Ishikawa (cell line): ENCODE results near the gene MYMX.
A peak's percentile ranks its signal among the peaks of the same experiment; 100 is the strongest.

Experiments
- CEBPB ChIP-seq: IDR thresholded peaks from 2 replicates; pipeline ENCODE4 v1.6.1; 2012
- CREB1 ChIP-seq: IDR thresholded peaks from 2 replicates; pipeline ENCODE4 v1.6.1; 2012; ENCODE audit warnings: low read depth
- EGR1 ChIP-seq: IDR thresholded peaks from 2 replicates; pipeline ENCODE4 v1.6.1; 2012
- EP300 ChIP-seq: IDR thresholded peaks from 2 replicates; pipeline ENCODE4 v1.6.1; 2012; ENCODE audit warnings: borderline replicate concordance
- FOXM1 ChIP-seq: IDR thresholded peaks from 2 replicates; pipeline ENCODE4 v1.6.1; 2012; ENCODE audit warnings: low read depth, borderline replicate concordance
- MAX ChIP-seq: IDR thresholded peaks from 2 replicates; pipeline ENCODE4 v1.6.1; 2012
- NFIC ChIP-seq: IDR thresholded peaks from 2 replicates; pipeline ENCODE4 v1.6.1; 2012
- RAD21 ChIP-seq: IDR thresholded peaks from 2 replicates; pipeline ENCODE4 v1.6.1; 2012; ENCODE audit warnings: low read depth
- TAF1 ChIP-seq: IDR thresholded peaks from 2 replicates; pipeline ENCODE4 v1.6.1; 2012; ENCODE audit warnings: low read depth, mild to moderate bottlenecking
- TCF12 ChIP-seq: IDR thresholded peaks from 2 replicates; pipeline ENCODE4 v1.6.1; 2012; ENCODE audit warnings: low read depth
- TEAD4 ChIP-seq: IDR thresholded peaks from 2 replicates; pipeline ENCODE4 v1.6.1; 2012
- USF1 ChIP-seq: IDR thresholded peaks from 2 replicates; pipeline ENCODE4 v1.6.1; 2012
- YY1 ChIP-seq: IDR thresholded peaks from 2 replicates; pipeline ENCODE4 v1.6.1; 2012; ENCODE audit warnings: low read depth
- ZBTB7A ChIP-seq: IDR thresholded peaks from 2 replicates; pipeline ENCODE4 v1.6.1; 2012; ENCODE audit warnings: low read depth
- TF ChIP-seq, protein P1 (sequence below): IDR thresholded peaks from 2 replicates; pipeline ENCODE4 v1.6.1; 2012; ENCODE audit warnings: low read depth, mild to moderate bottlenecking

Gene MYMX

DNA sequence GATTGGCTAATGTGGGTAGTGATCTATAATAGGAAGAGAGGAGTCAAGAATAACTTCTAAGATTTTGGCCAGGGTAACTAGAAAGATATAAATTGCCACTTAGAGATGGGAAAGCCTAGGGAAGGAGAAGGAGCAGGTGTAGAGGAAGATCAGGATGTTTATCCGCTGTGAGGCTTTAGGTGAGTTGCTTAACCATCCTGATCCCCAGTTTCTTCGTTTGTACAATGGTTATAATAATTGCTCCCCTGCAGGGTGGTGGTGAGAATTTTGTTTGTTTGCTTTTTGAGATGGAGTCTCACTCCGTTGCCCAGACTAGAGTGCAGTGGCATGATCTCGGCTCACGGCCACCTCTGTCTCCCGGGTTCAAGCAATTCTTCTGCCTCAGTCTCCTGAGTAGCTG is 2.4 kb upstream of the MYMX start:
- no peak for TF ChIP-seq NFIC
- no peak for TF ChIP-seq TAF1

- TF ChIP-seq, protein P1, sequence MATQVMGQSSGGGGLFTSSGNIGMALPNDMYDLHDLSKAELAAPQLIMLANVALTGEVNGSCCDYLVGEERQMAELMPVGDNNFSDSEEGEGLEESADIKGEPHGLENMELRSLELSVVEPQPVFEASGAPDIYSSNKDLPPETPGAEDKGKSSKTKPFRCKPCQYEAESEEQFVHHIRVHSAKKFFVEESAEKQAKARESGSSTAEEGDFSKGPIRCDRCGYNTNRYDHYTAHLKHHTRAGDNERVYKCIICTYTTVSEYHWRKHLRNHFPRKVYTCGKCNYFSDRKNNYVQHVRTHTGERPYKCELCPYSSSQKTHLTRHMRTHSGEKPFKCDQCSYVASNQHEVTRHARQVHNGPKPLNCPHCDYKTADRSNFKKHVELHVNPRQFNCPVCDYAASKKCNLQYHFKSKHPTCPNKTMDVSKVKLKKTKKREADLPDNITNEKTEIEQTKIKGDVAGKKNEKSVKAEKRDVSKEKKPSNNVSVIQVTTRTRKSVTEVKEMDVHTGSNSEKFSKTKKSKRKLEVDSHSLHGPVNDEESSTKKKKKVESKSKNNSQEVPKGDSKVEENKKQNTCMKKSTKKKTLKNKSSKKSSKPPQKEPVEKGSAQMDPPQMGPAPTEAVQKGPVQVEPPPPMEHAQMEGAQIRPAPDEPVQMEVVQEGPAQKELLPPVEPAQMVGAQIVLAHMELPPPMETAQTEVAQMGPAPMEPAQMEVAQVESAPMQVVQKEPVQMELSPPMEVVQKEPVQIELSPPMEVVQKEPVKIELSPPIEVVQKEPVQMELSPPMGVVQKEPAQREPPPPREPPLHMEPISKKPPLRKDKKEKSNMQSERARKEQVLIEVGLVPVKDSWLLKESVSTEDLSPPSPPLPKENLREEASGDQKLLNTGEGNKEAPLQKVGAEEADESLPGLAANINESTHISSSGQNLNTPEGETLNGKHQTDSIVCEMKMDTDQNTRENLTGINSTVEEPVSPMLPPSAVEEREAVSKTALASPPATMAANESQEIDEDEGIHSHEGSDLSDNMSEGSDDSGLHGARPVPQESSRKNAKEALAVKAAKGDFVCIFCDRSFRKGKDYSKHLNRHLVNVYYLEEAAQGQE: no peak
- TF ChIP-seq MAX: peak; percentile 98
- TF ChIP-seq ZBTB7A: no peak
- no peak for TF ChIP-seq CREB1
- TF ChIP-seq EP300: peak; percentile 91
- peak; percentile 17; the same call in 1 of the 2 replicates for TF ChIP-seq EGR1
- 0 out of 2 replicates have a peak, but pooled peaks have one; percentile 30 for TF ChIP-seq TAF1
- TF ChIP-seq YY1: peak; percentile 48; the same call in 1 of the 2 replicates
- TF ChIP-seq USF1: no peak
- peak; percentile 2; the same call in 1 of the 2 replicates for TF ChIP-seq RAD21
- peak; percentile 95 for TF ChIP-seq TCF12
- peak; percentile 74 for TF ChIP-seq TEAD4
- peak; percentile 18; the same call in 1 of the 2 replicates for TF ChIP-seq CEBPB
- peak; percentile 96 for TF ChIP-seq NFIC
- peak; percentile 79 for TF ChIP-seq FOXM1
Measured at GRCh38 chr6:44217332-44218143, 812 bp downstream of the MYMX start.

- no peak for TF ChIP-seq RAD21
- TF ChIP-seq USF1: no peak
- no peak for TF ChIP-seq FOXM1
- TF ChIP-seq TEAD4: peak; percentile 49; the same call in 1 of the 2 replicates
- no peak for TF ChIP-seq CEBPB
- TF ChIP-seq TCF12: peak; percentile 90
- TF ChIP-seq CREB1: no peak
- TF ChIP-seq NFIC: peak; percentile 76
- TF ChIP-seq ZBTB7A: peak; percentile 62
- peak; percentile 80 for TF ChIP-seq MAX
- TF ChIP-seq EP300: peak; percentile 79
- TF ChIP-seq TAF1: no peak
- no peak for TF ChIP-seq YY1
- TF ChIP-seq, protein P1: no peak
- TF ChIP-seq EGR1: no peak
Measured at GRCh38 chr6:44219053-44219814, 2.5 kb downstream of the MYMX start.

DNA sequence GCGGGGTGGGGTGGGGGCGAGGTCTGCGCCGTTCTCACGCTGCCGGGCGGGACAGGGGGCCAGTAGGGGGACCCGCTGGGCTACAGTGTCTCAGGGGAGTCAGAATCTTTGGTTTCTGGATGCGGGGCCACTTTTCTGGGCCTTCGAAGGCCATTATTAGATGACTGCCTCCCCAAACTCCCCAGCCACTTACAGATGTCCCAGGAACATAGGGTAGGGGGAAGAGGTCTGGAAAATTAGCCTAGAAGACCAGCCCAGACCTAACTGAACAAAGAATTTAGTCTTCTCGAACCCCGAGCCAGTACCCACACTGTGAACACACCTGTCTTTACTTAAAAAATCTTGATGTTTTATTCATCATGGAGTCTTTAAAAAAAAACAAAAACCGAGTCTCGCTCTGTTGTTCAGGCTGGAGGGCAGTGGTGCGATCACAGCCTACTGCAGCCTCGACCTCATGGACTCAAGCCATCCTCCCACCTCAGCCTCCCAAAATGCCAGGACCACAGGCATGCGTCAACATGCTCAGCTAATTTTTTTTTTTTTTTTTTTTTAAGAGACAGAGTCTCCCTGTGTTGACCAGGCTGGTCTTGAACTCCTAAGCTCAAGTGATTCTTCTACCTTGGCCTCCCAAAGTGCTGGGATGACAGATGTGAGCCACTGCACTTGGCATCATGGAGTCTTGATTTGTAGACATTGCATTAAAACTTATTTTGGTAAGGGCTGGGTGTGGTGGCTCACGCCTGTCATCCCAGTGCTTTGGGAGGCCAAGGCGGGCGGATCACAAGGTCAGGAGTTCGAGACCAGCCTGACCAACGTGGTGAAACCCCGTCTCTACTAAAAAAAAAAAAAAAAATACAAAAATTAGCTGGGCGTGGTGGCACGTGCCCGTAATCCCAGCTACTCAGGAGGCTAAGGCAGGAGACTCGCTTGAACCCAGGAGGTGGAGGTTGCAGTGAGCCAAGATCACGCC is 3.4 kb downstream of the MYMX start:
- TF ChIP-seq RAD21: no peak
- no peak for TF ChIP-seq EP300
- no peak for TF ChIP-seq TCF12
- TF ChIP-seq NFIC: no peak
- TF ChIP-seq YY1: no peak
- TF ChIP-seq FOXM1: no peak
- TF ChIP-seq, protein P1: no peak
- TF ChIP-seq MAX: no peak; the same call in 1 of the 2 replicates
- no peak for TF ChIP-seq TAF1
- no peak for TF ChIP-seq CEBPB
